ENCODE data around the gene TIE1. TPM values are rescaled to one million over a fixed set of nuclear protein-coding genes. Genes with fewer than 3 reads are reported as not detected.

TIE1 gene
- total RNA-seq, 3 donors from 2014 or later = 8.0 to 18.6 (median 8.1) TPM

DNA sequence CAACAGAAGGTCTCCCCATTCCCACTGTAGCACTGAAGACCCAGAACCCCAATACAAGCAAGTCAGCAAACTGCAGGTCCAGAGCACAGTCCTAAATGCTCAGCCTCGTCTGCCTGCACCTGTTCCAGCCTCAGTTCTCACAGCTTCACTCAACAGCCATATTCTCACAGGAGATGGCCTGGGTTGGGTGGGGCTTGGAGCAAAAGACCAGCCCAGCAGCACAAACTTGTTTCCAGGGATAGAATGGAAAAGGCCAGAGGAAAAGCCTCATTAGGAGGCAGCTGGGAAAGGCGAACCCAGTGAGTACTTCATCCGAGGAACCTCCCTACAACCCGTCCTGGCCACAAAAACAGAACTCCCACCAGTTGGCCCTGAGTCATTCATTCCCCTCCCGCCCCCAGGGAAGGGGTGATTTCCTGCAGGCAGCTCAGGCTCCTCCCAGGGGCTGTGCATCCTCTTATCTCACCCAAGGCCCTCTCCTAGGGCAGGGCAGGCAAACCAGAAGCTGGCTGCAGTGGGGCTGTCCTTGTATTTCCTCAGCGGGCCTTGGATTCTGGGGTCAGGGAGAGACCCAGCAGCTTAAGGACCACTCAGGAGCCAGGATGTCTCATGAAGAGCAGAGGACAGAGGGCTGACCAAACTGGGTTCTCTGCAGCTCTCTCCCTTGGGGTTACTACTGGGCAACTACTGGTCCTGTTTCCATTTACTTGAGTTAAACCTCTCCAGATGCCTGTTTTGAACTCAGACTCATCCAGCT is 29.4 kb downstream of the TIE1 start:
- H3K4me1 ChIP-seq (ENCODE audit: low read depth) = no peaks in the 10 kb centered on the region
- intact Hi-C loops (cut with DNase I, micrococcal nuclease) = no loop called here
- peak; percentile 78 for ATAC-seq

DNA sequence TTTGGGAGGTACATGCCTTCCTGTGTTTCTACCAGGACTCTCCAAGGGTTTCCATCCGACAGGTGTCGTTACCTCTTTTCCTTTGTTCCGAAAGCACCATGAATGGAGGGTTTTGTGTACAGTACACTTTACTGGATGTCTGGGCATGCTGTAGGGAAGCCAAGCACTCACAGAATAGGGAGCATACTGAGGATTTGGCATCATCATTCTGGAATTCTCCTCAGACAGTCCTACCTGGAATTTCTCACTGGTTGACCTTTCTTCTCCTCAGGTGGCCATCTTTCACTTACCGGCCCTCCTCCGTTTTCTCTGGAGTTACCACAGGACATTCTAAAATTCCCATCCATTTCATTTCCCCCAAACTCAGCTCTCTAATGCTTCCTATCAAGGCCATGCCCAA is 30.9 kb downstream of the TIE1 start:
- Histone ChIP-seq H3K9me3 (peaks cover 4% of the 10 kb centered on the region), H3K4me1 (ENCODE audit: low read depth) (no peaks in the 10 kb centered on the region), H3K4me3 (no peak overlapping the region), H3K36me3 (ENCODE audit: low read depth) (no peaks in the 10 kb centered on the region)
- DNase-seq = no peak
- TF ChIP-seq, protein P1, sequence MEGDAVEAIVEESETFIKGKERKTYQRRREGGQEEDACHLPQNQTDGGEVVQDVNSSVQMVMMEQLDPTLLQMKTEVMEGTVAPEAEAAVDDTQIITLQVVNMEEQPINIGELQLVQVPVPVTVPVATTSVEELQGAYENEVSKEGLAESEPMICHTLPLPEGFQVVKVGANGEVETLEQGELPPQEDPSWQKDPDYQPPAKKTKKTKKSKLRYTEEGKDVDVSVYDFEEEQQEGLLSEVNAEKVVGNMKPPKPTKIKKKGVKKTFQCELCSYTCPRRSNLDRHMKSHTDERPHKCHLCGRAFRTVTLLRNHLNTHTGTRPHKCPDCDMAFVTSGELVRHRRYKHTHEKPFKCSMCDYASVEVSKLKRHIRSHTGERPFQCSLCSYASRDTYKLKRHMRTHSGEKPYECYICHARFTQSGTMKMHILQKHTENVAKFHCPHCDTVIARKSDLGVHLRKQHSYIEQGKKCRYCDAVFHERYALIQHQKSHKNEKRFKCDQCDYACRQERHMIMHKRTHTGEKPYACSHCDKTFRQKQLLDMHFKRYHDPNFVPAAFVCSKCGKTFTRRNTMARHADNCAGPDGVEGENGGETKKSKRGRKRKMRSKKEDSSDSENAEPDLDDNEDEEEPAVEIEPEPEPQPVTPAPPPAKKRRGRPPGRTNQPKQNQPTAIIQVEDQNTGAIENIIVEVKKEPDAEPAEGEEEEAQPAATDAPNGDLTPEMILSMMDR (IDR thresholded peaks at IDR 0.05) = no peak
- ATAC-seq = no peak
- intact Hi-C loops (cut with DNase I, micrococcal nuclease) = no loop called here

More for the DNA sequence above, 29.4 kb downstream of the TIE1 start:
- peak in 1 of 3 donors; percentile 44 for DNase-seq
- Histone ChIP-seq H3K9me3 (peaks cover 14% of the 10 kb centered on the region), H3K4me3 (no peak overlapping the region), H3K36me3 (ENCODE audit: low read depth) (no peaks in the 10 kb centered on the region)
- TF ChIP-seq, protein P1 (IDR thresholded peaks at IDR 0.05) = no peak

DNA sequence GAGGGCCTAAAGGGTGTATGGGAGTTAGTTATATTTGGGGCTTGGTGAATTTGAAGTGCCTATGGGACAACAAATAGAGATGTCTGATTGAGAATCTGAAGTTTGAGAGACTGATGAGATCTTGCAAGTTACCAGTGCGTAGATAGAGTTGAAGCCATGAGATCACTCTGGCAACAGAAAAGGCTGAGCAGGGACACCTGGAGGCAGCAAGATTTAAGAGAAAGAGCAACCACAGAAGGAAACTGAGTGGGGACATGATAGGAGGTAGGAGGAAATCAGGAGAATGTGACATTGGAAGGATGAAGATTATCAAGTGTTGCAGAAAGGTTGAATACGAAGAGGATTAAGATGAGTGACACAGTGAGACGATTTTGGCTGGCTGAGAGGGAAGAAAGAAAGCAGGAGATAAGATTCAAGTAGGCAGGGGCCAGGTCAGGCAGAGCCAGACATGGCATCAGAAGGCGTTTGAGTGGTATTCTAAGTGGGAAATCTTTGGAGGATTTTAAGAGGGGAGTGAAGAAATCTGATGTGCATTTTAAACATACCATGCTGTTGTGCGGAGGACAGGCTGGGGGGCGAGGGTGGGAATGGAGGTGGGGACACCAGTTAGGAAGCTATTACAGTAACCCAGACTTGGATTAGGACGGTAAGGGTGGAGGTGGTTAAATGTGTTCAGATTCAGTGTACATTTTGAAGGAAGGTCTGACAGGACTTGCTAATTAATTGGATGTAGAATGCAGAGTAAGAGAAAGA is 33.8 kb downstream of the TIE1 start:
- DNase-seq (no peak), ATAC-seq (no peak)
- H3K4me1 ChIP-seq (ENCODE audit: low read depth) = no peaks in the 10 kb centered on the region
- intact Hi-C loops (cut with DNase I, micrococcal nuclease) = no loop called here
- TF ChIP-seq, protein P1 (IDR thresholded peaks at IDR 0.05) = no peak
- no peaks in the 10 kb centered on the region for H3K36me3 ChIP-seq (ENCODE audit: low read depth)
- no peak overlapping the region for H3K4me3 ChIP-seq
- no peaks in the 10 kb centered on the region for H3K9me3 ChIP-seq

DNA sequence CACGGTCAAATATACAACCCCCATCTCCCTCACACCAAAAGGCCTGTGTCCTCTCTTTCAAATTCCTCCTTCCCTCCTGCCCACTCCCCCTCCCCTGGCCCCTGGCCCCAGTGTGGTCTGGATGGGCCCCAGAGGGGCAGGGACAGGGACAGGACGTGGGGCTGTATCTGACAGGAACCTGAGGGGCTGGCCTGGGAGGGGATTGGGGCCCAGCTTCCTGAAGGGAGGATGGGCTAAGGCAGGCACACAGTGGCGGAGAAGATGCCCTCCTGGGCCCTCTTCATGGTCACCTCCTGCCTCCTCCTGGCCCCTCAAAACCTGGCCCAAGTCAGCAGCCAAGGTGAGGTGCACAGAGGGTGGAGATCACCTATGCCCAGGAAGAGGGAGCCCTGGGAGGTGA is 36.8 kb downstream of the TIE1 start, which contains the start of gene MPL:
MPL (plus strand) TSS at position 231 of the 400 bp plus-strand sequence; CDS start at position 262, 31 bp downstream.
- Histone ChIP-seq H3K9me3 (no peaks in the 10 kb centered on the region), H3K36me3 (ENCODE audit: low read depth) (no peaks in the 10 kb centered on the region), H3K4me3 (no peak within 1 kb of the TSS), H3K4me1 (ENCODE audit: low read depth) (no peaks in the 10 kb centered on the region)
- DNase-seq (no peak), ATAC-seq (no peak)
- intact Hi-C loops (cut with DNase I, micrococcal nuclease) = no loop called here
- TF ChIP-seq, protein P1 (IDR thresholded peaks at IDR 0.05) = no peak

DNA sequence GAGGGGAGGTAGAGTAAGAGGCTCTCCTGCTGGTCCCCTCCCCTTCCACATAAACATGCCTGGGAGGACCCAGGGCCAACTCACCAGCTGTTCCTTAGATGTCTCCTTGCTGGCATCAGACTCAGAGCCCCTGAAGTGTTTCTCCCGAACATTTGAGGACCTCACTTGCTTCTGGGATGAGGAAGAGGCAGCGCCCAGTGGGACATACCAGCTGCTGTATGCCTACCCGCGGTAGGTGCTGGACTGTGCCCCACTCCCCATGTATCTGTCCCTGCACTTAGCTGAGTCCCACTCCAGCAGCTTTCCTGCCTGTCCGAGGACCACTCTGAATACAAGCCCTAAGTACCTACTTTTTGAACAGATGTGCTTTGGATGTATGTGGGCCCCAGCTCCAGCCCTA is 37.2 kb downstream of the TIE1 start:
- Histone ChIP-seq H3K9me3 (no peaks in the 10 kb centered on the region), H3K4me1 (ENCODE audit: low read depth) (no peaks in the 10 kb centered on the region), H3K36me3 (ENCODE audit: low read depth) (no peaks in the 10 kb centered on the region), H3K4me3 (no peak overlapping the region)
- DNase-seq (no peak), ATAC-seq (no peak)
- intact Hi-C loops (cut with DNase I, micrococcal nuclease) = no loop called here
- TF ChIP-seq, protein P1 (IDR thresholded peaks at IDR 0.05) = no peak
